Measurements from ENCODE around the gene PAN2. TPM values are rescaled to one million over a fixed set of nuclear protein-coding genes. Genes with fewer than 3 reads are reported as not detected.

The PAN2 gene
- total RNA-seq, 1 experiment from 2014 or later: 35.4 TPM

GRCh38 chr12:56377989-56378316, 44.2 kb upstream of the PAN2 start:
- H2BK20ac ChIP-seq (ENCODE audit: low read depth, low read length, poor library complexity, severe bottlenecking): no peak overlapping the region
- no CpG with 5 or more reads among the region's 1 CpG for WGBS (ENCODE audit: extremely low coverage, insufficient read length, low lambda C conversion rate)

More at GRCh38 chr12:56377989-56378316, 44.2 kb upstream of the PAN2 start:
- no peak overlapping the region for H3K27ac Mint-ChIP-seq
- Histone ChIP-seq H3K56ac (ENCODE audit: insufficient read length, low read depth, low read length) (no peak overlapping the region), H4K8ac (replicated peaks; ENCODE audit: insufficient read length, low read depth, low read length) (no peak overlapping the region), H3K79me2 (ENCODE audit: insufficient read depth, low read length) (no peaks in the 10 kb centered on the region), H4K20me1 (ENCODE audit: control insufficient read depth, insufficient read depth, insufficient read length) (no peaks in the 10 kb centered on the region), H3K9me3 (ENCODE audit: control insufficient read depth, low read depth, low read length) (no peaks in the 10 kb centered on the region), H3K18ac (ENCODE audit: insufficient read length, low read depth, low read length) (no peak overlapping the region), H4K5ac (ENCODE audit: insufficient read length, low read depth, low read length) (no peak overlapping the region), H2BK12ac (ENCODE audit: insufficient read length, low read depth, low read length) (no peak overlapping the region), H3K4ac (ENCODE audit: low read depth, low read length) (no peak overlapping the region), H3K9ac (ENCODE audit: extremely low read depth, insufficient read length, low read length) (no peak overlapping the region), H3K27me3 (ENCODE audit: insufficient read depth, low read length) (no peaks in the 10 kb centered on the region), H3K4me2 (ENCODE audit: insufficient read depth, insufficient read length, low read length) (no peak overlapping the region), H4K91ac (ENCODE audit: insufficient read length, low read depth, low read length) (no peak overlapping the region), H3K14ac (ENCODE audit: insufficient read depth, low read length) (no peak overlapping the region), H2BK120ac (ENCODE audit: low read depth, low read length, poor library complexity, severe bottlenecking) (no peak overlapping the region), H2BK15ac (ENCODE audit: low read depth, low read length) (no peak overlapping the region), H3K27ac (ENCODE audit: insufficient read length, low read depth, low read length) (no peak overlapping the region), H3K4me1 (ENCODE audit: insufficient read depth, low read length) (no peaks in the 10 kb centered on the region), H3K79me1 (ENCODE audit: insufficient read depth, low read depth, low read length, poor library complexity, severe bottlenecking) (no peaks in the 10 kb centered on the region), H3K23me2 (ENCODE audit: insufficient read length, low read depth, low read length, poor library complexity, severe bottlenecking) (no peaks in the 10 kb centered on the region), H3T11ph (ENCODE audit: low read length) (no peak overlapping the region), H2BK5ac (ENCODE audit: insufficient read length, low read length) (no peak overlapping the region), H2AFZ (ENCODE audit: low read length) (no peak overlapping the region), H3K23ac (ENCODE audit: insufficient read length, low read depth, low read length) (no peak overlapping the region), H2AK5ac (ENCODE audit: insufficient read length, low read length) (no peak overlapping the region)
- H3K4me3 Mint-ChIP-seq: no peak overlapping the region
- H3K36me3 Mint-ChIP-seq (ENCODE audit: insufficient read depth in 1 of 3, low read depth in 3 of 3): peaks cover 0 to 3% (median 0%) of the 10 kb centered on the region in 3 experiments; a peak in 2 of 7 replicates
- TF ChIP-seq CTCF (conservative IDR thresholded peaks at IDR 0.05): no peak
- H3K9me3 Mint-ChIP-seq: peaks cover 6 to 7% of the 10 kb centered on the region in 2 experiments; a peak in 4 of 5 replicates
- peaks cover 3% of the 10 kb centered on the region; the same call in 1 of the 2 replicates for H3K27me3 Mint-ChIP-seq (ENCODE audit: low read depth)
- no peak for DNase-seq
- peaks cover 10 to 15% of the 10 kb centered on the region in 2 experiments for H3K4me1 Mint-ChIP-seq

All from H9 (cell line).